GM19467 (cell line): Measurements from ENCODE around the gene MIGA1.
"Not testable (repeated sequence)": the region's sequence is repeated elsewhere in the genome, so short reads cannot be mapped to it uniquely, and the experiment has no call there.

Source experiments
- ATAC-seq: cut with Tn5 transposase; IDR thresholded peaks from one replicate; pipeline ENCODE4 v1.9.1; 2021; ENCODE audit warnings: mild to moderate bottlenecking, moderate library complexity; ENCODE audit not compliant: unreplicated experiment

MIGA1 gene, protein sequence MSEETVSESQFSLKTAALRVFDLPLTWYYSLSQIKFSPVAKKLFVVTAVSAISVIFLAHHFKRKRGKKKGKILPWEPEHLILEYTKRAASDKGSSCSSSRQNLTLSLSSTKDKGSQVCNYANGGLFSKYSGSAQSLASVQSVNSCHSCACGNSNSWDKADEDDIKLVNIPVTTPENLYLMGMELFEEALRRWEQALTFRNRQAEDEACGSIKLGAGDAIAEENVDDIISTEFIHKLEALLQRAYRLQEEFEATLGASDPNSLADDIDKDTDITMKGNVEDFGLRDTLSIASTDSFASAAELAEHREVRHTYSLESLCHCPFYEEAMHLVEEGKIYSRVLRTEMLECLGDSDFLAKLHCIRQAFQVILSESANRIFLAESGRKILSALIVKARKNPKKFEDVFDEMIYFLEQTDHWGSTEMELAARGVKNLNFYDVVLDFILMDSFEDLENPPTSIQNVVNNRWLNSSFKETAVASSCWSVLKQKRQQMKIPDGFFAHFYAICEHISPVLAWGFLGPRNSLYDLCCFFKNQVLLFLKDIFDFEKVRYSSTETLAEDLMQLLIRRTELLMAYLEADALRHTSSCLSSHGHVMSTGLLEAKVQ

GRCh38 chr1:77779529-77780281, at the start of gene MIGA1:
Gene MIGA1, plus strand, starts transcription at chr1:77779649. Its CDS starts 3,604 bp downstream, at chr1:77783253.
- peak; percentile 92 for ATAC-seq

GRCh38 chr1:77732090-77732489, 47.4 kb upstream of the MIGA1 start:
- no peak for ATAC-seq

GRCh38 chr1:77739235-77739634, 40.2 kb upstream of the MIGA1 start:
- no peak for ATAC-seq

- ATAC-seq, result no peak
These were observed 38.1 kb upstream of the MIGA1 start for GRCh38 chr1:77741316-77741715.

- no peak for ATAC-seq
These were observed 37.4 kb upstream of the MIGA1 start for GRCh38 chr1:77742011-77742555.

DNA sequence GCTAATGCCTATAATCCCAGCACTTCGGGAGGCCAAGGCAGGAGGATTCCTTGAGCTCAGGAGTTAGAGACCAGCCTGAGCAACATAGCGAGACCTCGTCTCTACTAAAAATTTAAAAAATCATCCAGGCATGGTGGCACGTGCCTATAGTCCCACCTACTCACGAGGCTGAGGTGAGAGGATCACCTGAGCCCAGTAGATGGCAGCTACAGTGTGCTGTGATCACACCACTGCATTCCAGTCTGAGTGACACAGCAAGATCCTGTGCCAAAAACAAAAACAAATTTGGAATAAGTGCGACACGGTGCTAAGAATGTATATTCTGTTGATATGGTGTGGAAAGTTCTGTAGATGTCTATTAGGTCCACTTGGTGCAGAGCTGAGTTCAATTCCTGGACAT, 34.9 kb upstream of the MIGA1 start:
- ATAC-seq, result no peak

GRCh38 chr1:77749489-77749888, 30.0 kb upstream of the MIGA1 start:
- not testable (repeated sequence) for ATAC-seq

DNA sequence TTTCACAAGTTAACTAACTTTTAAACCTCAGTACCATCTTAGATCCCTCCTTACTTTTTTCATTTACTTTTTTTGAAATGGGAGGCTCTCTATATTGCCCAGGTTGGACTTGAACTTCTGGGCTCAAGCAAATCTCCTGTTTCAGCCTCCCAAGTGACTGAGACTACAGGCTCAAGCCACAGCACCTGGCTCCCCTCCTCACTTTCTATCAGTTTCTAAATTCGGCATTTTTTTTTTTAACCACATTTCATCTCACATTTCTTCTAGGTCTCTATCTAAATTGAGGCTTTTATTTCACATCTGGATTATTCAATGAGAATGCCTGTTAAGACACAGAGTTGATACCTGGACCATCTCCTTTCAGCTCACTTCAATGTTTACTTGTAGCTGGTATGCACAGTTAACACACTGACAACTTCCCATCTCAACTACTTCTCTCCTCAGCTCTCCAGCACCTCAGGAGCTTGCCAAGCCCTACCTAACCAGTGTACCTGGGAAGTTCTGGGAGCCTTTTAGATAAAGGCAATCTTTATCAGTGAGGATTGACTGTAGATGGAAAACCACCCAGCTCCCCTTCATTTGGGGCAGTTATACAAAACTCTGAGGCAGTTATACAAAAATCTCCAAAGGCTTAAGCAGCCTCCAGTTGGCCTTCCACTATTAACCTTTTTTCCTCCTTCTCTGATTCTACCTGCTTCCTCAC, 23.2 kb upstream of the MIGA1 start:
- no peak for ATAC-seq

GRCh38 chr1:77757066-77757584, 22.3 kb upstream of the MIGA1 start:
- no peak for ATAC-seq

GRCh38 chr1:77757603-77758002, 21.8 kb upstream of the MIGA1 start:
- no peak for ATAC-seq

GRCh38 chr1:77759071-77760028, 20.1 kb upstream of the MIGA1 start, which contains the start of gene USP33:
Gene USP33, minus strand, starts transcription at chr1:77759852. Its CDS starts 18,155 bp downstream, at chr1:77741697.
- peak; percentile 98 for ATAC-seq

DNA sequence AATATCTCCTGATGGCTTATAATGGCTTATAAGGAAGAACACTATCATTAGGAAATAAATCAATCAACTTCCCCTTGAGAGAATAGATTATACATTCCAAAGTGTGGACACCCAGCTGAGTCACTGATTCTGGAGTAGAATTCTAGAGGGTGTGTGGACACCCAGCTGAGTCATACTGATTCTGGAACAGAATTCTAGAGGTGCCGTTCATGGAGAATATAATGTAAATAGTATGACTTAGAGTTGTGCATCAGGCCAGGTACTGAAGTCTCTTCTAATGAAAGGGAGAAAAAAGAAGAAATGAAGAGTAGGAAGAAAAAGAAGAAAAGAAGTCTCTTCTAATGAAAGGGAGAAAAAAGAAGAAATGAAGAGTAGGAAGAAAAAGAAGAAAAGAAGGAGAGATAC, 17.4 kb upstream of the MIGA1 start:
- no peak for ATAC-seq

GRCh38 chr1:77768006-77768405, 11.4 kb upstream of the MIGA1 start:
- no peak for ATAC-seq

DNA sequence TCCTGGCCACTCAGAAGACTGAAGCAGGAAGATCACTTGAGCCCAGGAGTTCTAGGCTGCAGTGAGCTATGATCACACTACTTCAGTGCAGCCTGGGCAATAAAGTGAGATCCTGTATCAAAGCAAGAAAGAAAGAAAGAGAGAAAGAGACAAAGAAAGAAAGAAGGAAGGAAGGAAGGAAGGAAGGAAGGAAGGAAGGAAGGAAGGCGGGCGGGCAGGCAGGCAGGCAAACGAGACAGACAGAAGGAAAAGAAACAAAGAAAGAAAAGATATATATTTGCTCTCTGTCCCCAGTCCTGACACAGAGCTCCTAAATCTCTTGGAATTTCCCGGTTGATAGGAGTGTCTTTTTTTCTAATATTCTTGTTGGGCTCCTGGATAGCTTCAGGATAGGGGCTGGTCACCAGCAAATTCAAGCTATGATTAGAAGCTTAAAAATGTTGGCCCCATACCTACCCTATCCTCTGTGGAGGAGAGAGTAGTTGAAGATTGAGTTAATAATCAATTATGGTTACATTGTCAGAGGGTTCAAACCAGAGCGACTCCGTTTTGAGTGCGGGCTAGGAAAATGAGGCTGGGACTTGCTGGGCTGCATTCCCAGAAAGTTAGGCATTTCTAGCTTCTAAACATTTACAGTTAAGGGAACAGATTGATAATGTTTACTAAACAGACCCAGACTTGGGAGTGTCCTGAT, 3.3 kb upstream of the MIGA1 start:
- no peak for ATAC-seq

DNA sequence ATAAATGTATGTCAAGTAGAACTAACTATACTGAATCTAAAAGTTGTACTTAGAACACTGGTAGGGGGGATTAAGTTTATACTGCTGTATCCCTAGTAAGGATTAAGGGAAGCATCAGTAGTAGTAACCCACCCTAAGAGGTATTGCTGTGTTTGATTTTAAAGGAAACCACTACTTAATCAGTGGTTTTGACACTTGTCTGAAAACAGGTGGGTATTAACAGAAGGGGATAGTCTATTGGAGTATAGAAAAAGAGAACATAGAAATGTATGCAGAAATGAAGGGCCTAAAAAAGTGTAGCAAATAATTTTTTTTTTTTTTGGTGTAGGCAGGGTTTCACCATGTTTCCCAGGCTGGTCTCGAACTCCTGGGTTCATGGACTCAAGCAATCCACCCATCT, 2.2 kb downstream of the MIGA1 start:
- no peak for ATAC-seq

- ATAC-seq, result no peak
These were observed 3.7 kb downstream of the MIGA1 start for GRCh38 chr1:77783141-77783540.

- not testable (repeated sequence) for ATAC-seq
These were observed 6.8 kb downstream of the MIGA1 start for GRCh38 chr1:77786093-77786741.

GRCh38 chr1:77794550-77794949, 15.1 kb downstream of the MIGA1 start:
- ATAC-seq, result no peak
